Measurements from ENCODE around the gene HAGHL.

- TF ChIP-seq CTCF (IDR thresholded peaks at IDR 0.05; ENCODE audit: low read length) (no peak), EZH2 (IDR thresholded peaks at IDR 0.05; ENCODE audit: borderline replicate concordance, low read length) (no peak)
Observed at GRCh38 chr16:728890-729744, 2.2 kb downstream of the HAGHL start.

Measured in OCI-LY1 (cell line).